AG20443 (cell line): ENCODE measurements around the gene UGT2B7.
"Not testable (repeated sequence)": the region's sequence is repeated elsewhere in the genome, so short reads cannot be mapped to it uniquely, and the experiment has no call there.

Source experiments
- DNase-seq: peaks from one replicate; pipeline ENCODE4 v3.0.0; 2012; ENCODE audit warnings: low spot score, mixed read lengths

Gene UGT2B7

DNA sequence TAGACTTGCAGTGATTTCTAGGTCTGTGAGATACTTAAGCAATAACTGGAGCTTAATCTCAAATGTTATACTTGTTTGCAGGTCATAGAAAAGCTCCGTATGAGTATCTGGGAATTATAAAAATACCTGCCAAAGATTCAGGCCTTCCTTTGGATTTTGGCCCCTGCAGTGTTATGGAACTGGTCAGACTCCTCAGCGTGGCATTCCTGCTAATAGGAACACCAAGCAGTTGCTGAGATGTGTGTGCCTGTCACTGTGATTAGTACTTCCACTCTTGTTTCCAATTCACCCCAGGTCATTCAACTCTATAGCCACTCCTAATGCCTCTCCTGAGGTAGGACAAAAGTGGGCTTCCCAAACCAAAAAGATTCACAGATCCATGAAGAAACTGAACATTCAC, 7.8 kb upstream of the UGT2B7 start:
- no peak for DNase-seq

DNA sequence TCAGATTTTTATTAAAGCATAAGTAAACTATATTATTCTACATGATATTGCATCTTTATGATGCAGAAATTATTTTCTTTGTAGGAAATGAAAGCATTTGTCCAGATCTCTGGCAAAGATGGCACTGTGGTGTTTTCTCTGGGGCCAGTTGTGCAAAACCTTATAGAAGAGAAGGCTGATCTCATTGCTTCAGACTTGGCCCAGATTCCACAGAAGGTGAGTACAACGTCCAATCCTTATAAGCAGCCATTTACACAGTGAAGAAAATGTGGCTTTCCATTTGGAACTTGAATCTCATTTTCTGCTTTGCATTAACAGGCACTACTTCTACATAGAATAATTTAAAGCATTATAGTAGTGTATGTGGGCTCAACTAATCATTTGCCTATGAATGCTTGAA, 6.9 kb upstream of the UGT2B7 start:
- DNase-seq, result no peak

DNA sequence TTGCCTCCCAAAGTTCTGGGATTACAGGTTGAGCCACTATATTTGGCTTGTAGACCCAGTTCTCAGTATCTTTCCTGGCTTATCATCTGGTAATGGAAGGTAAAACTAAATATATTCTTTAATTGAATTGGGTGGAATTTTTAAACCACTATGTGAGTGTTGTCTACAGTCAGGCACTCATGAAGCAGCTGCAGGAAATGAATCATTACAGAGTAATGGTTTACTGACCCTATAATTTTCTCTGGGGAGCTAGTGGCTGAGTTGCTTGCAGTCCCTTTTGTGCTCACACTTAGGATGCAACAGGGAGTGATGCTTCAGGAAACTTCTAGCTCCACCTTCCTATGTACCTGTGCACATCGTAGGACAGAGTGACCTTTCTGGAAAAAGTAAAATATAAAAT, 4.1 kb upstream of the UGT2B7 start:
- DNase-seq, result peak; percentile 25

DNA sequence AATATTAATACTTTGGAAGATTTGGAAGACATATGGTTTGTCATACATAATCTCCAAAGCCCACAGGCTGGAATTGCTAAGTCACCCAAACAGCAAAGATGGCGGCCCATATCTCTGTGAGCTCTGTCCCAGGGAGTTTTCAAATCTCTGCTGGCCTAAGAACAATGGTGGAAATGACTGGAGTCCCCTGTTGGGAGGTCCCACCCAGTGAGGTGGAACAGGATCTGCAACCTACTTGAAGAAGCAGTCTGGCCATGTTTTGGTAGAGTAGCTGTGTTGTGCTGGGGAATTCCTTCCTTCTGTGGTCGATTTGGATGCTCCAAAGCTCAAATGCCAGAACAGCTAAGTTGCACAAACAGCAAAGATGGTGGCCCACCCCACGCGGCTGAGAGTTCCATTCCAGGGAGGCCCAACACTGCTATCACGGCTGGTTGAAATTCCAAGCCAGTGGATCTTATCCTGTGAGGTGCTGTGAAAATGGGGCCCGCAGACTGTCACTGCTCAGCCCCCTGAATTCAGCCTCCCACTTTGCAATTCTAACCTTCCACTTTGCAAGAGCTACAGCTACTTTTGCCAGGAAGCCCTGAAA, 3.2 kb upstream of the UGT2B7 start:
- DNase-seq, result no peak

DNA sequence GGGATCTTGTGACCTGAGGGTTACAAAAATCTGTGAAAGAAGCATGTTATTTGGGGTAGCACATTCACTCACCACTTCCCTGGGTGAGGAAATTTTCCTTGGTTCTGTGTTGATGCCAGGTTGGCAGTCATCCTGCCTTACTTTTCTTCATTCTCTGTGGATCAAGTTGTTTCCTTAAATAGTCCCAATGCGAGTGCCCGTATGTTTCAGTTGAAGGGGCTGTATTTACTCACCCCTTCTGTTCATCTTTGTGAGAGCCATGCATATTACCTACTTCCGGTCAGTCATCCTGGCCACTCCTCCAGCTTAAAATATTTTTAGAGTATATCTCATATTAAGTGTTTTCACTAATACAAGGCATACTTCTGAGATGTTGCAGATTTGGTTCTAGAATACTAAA, 2.6 kb upstream of the UGT2B7 start:
- no peak for DNase-seq

DNA sequence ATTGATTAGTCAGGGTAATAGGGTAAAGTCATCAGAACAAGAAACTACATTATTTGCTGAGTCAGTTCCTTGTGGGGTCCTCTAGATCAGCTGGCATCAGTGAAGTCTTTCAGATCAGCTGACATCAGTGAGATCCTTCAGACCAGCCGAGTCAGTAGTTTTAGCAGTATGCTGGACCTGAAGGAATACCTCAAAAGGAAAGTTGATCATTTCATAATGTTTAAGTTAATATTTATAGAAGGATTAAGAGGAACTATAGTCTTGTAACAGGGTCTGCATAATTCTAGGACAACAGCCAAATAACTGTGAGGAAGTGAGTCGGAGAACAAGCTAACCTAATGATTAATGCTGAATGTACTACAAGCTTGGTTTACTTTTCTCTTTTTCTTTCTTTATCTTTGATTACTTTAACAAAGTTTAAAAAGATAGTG, 958 bp upstream of the UGT2B7 start:
- no peak for DNase-seq

DNA sequence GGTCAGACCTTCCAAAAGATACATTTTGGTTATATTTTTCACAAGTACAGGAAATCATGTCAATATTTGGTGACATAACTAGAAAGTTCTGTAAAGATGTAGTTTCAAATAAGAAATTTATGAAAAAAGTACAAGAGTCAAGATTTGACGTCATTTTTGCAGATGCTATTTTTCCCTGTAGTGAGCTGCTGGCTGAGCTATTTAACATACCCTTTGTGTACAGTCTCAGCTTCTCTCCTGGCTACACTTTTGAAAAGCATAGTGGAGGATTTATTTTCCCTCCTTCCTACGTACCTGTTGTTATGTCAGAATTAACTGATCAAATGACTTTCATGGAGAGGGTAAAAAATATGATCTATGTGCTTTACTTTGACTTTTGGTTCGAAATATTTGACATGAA, 536 bp downstream of the UGT2B7 start:
- DNase-seq, result no peak

DNA sequence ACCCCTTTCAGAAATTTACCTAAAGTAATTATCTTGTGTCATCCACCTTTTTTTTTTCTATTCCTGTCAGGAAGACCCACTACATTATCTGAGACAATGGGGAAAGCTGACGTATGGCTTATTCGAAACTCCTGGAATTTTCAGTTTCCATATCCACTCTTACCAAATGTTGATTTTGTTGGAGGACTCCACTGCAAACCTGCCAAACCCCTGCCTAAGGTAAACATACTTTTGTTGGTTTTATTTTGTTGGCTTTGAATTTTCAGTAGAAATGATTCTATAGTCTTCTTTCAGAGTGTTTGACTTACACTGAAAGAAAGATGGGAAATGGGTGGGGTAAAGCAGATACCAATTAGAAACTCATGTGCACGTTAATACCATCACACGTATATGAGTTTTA, 2.2 kb downstream of the UGT2B7 start:
- DNase-seq, result no peak

DNA sequence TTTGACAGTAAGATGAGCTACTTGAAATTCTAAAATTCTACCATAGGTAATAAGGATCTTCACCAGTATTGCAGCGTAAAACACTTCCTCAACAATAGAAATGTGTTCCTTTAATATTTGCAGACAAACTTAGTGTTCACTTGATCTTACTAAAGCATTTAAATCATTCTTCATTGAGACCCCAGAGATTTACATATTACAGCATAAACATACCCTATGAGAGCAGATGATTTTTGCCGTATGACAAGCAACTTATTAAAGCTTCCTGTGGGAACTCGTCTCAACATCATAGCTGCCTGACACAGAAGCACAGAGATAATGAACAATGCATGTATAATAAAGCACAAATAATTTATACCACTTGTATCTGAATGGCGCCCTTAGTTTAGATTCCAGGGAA, 3.6 kb downstream of the UGT2B7 start:
- DNase-seq, result no peak

DNA sequence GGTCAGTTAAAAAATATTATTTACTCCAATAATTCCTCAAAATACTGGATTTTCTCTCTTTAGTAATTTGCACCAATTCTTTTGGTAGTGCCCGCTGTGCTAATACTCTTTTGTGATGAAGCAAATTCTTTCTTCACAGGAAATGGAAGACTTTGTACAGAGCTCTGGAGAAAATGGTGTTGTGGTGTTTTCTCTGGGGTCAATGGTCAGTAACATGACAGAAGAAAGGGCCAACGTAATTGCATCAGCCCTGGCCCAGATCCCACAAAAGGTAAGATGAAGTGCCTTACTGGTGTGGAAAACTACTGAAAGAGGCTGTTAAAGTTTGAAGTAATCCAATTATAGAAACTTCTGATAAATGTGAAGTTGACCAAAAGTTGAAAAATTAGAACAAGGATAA, 6.4 kb downstream of the UGT2B7 start:
- not testable (repeated sequence) for DNase-seq

DNA sequence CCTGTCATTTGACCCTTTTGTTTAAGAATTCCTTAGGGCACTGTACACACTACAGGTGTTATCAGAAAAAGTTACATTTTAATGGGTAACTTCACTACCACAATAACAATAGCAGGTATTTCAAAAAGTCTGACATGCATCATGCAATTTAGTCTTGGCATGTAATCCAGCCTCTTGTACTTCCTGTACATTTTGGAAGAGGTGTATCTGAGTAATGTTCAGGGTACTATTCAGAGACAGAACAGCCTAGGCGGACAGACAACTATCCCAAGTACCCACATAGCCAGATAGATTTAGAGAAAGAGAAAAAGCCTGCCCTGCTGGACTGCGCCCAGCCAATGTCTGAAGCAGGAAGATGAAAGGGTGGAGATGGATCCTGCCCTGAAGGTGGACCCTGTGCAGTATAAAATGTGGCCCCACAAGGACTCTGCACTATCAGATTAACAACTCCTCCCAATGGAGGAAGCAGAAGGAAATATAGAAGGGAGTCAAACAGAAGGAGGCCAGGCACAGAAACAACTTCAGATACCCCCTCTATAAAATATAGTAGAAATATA, 8.5 kb downstream of the UGT2B7 start:
- DNase-seq, result no peak

DNA sequence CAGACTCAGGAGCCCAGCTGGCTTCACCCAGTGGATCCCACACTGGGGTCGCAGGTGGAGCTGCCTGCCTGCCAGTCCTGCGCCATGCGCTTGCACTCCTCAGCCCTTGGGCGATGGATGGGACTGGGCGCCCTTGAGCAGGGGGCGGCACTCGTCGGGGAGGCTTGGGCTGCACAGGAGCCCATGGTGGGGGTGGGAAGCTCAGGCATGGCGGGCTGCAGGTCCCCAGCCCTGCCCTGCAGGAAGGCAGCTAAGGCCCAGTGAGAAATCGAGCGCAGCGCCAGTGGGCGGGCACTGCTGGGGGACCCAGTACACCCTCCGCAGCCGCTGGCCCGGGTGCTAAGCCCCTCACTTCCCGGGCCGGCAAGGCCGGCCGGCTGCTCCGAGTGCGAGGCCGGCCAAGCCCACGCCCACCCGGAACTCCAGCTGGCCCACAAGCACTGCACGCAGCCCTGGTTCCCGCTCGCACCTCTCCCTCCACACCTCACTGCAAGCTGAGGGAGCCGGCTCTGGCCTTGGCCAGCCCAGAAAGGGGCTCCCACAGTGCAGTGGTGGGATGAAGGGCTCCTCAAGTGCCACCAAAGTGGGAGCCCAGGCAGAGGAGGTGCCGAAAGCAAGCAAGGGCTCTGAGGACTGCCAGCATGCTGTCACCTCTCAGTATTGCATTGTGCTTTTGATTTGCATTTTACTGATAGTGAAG, 19.0 kb downstream of the UGT2B7 start:
- DNase-seq, result not testable (repeated sequence)

DNA sequence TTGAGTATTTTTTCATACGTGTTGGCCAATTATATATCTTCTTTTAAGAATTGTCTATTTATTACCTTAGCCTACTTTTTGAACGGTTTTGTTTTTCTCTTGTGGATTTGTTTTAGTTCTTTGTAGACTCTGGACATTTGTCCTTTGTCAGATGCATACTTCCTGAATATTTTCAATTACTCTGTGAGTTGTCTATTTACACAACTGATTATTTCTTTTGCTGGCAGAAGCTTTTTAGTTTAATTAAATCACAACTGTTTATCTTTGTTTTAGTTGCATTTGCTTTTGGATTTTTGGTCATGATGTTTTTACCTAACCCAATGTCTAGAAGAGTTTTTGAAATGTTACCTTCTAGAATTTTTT, 19.6 kb downstream of the UGT2B7 start:
- no peak for DNase-seq

DNA sequence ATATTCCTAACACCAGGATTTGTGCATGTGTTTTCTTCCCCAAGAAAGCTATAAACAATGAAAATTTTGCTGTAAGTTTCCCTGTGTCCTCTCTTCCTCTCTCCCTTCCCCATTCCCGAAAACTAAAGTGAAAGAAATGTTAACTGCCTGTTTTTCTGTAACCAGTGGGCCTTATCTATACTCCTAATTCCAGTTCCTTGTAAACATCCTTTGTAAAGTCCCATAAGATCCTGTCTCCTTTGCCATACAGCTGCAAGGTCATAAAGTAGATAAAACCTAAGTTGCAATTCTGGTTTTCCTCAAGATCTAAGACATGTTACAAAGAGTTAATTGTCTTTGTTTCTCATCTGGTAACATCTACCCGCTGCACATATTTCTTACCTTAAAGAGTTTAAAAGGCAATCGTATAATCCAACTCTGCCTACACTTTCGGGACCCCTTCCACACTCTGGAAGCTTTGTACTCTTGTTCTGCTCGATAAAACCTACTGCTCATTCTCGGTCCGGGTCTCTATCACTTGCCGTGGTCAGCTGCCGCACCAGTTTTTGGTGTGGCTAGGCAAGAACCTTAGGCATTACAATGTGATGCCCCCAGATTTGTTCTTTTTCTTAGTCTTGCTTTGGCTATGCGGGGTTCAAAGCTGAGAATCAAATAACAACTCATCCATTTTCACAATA, 20.5 kb downstream of the UGT2B7 start:
- DNase-seq, result no peak

DNA sequence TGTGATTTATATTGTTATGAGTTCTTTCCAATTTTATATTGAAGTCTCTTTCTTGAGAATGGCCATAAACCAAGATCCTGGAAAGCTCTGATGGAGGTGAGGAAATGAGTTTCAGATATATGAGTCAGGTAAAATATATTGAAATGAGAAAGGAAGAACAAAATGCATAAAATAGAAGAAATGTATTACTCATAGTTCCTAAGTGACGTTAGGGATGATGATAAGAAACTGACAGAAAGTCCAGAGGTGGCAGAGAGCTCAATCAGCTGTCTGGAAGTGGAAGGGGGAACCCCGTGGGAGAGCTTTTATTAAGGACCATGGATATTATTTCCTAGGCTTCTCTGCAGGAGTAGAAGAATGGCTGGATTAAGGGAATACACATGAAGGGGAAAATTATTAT, 24.6 kb downstream of the UGT2B7 start:
- DNase-seq, result no peak

DNA sequence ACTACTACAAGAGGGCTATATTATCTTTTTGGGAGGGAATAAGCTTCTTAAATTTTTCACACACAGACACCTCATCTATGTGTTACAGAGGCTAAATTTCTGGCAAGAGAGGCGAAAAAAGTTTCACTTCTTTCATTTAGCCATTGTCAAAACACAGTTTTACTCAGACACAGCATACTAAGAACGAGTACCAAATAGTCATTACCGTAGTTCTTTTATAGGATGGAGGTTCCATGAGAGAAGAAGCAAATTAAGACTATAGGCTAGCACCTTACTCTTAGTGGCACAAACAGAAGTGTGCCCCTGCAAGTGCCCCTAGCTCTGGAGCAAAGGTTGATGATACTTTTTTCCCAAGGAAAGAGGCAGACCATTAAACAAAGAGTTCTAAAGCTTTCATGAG, 26.2 kb downstream of the UGT2B7 start:
- DNase-seq, result no peak

DNA sequence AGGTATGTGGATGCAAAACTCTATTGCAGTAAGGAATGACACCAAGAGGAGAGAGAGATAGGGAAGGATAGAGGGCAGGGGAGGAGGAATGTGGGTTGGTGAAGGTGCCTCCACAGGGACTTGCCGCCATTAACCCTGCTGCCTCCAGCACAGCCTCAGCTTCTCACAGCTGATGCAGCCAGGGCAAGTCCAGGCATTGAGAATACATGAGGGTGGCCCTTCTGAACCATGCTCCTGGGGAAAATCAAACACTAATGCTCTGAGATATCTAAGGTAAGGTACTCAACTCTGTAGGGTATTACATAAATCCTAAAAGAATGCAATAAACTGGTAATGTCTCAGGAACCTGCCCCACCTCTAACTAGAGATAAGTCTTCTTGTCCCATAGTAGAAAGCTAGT, 28.7 kb downstream of the UGT2B7 start:
- DNase-seq, result no peak

DNA sequence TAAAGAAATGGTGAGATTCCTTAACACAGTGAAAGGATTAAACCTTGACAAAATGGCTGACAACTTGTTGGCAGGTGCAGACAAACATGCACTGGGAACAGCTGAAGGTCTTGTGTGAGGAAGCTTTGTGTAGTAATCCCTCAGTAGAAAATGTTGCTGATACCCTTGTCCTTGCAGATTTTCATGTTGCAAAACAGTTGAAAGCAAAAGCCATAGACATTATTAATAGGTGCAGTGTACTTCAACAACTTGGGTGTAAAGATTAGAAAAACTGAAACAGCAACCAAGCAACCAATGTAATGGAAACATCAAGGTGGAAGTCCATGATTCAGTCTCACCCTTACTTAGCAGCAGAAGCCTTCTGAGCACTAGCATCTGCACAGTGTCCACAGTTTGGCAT, 29.8 kb downstream of the UGT2B7 start:
- DNase-seq, result no peak

DNA sequence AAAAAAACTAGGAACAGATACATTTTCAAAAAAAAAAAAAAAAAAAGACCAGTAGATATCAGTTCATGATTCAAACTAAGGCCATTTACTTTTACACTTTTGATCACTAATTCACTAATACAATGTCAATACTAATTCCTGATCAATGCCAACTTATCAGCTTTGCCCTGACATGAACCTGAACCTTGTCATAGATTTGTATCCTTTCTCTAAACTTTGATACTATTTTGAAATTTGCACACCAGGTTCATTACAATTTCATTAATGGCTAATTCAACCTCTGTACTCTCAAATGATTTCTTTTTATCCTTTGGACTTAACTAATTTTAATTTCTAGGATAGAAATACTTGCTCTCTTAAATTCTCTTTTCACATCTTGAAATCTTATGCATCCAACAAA, 37.7 kb downstream of the UGT2B7 start:
- DNase-seq, result no peak

DNA sequence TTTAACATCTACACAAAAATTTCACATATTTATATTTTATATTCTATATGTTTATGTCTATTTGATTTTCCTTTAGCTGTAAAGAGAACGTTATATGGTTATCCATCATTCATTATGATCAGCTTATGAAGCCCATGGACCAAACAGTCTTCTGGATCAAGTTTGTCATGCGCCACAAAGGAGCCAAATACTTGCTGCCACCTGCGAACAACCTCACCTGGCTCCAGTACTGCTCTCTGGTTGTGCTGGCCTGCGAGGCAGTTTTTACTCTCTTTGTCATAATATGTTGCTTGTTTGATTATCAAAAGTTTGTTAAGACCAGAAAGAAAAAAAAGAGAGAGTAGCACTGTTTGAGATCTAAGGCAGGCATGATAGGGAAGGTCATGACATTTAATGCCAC, 38.2 kb downstream of the UGT2B7 start:
- no peak for DNase-seq

DNA sequence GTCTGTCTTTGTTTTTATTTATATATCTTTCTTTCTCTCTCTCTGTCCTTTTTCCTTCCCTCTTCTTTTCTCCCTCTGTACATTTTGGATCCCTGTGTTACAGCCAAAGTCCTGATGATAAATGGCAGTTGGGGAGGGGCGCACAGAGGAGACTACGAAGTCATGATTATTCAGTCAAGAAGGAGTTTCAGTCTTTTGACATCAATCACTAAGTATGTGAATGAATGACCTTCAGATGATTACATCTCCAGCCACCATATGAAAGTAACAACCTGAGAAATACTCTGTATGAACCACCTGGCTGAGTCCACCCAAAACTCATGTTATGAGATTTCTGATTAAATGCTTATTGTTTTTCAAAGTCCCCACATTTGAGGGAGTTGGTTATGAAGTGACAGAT, 45.0 kb downstream of the UGT2B7 start:
- no peak for DNase-seq

DNA sequence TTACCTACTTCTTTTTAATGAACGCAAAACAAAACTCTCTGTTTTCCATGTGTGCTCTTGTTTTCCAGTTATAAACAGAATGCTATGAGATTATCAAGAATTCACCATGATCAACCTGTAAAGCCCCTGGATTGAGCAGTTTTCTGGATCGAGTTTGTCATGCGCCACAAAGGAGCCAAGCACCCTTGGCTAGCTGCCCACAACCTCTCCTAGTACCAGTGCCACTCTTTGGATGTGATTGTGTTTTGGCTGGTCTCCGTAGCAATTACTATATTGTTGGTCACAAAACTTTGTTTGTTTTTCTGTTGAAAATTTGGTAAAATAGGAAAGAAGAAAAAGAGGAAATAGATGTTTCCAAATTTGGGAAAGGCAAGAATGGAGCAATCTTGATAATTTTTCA, 51.1 kb downstream of the UGT2B7 start:
- no peak for DNase-seq

DNA sequence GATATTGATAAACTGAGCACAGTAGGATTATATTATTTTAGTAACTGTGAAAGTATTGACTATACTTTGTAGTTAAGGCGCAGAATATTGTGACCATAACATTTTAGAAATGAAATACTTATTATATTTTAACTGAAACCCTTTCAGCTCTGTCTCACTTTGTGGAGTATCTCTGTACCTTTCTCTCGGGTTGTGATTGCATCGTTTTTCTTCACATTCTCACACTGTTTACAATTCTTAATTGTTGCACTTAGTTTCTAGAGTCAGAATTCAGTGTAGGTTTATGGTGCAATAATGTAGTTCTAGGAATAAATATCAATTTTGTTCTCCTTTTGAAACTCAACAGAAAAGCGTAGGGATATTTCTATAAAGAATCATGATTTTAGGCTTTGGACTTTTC, 57.7 kb downstream of the UGT2B7 start:
- DNase-seq, result no peak

DNA sequence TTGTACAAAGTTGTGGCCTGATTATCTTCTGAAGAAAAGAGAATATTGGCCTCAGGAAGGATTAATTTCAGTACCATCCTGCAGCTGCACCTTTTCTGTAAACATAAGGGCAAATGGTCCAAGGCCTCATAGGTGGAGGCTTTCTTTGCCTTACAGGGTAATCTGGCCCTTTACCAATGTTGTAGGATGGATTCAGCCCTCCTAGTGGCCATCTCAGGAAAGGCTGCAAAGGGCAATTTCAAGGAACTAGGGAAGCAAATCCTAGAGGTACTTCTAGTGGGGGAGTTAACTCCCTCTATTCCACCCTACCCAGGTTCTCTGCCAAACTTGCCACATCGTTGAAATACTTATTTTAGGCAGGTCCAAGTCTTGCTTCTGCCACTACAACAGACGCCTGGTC, 60.6 kb downstream of the UGT2B7 start:
- DNase-seq, result no peak
